ENCODE results near the gene SYNGR4.
A peak's percentile ranks its signal among the peaks of the same experiment; 100 is the strongest.

SYNGR4 gene

DNA sequence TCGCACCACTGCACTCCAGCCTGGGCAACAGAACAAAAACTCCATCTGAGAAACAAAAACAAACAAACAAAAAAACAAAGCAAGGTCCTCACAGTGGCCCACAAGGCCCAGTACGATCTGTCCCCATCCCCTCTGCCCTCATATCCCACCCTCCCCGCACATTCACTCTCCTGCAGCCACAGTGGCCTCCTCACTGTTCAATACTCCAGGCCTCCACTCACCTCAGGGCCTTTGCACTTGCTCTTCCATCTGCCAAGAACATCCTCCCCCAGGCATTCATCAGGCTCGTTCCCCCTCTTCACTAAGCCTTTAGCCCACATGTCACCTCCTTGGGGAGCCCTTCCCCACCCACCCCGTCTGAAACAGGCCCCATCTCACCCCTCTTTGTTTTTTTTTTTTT, 5.0 kb upstream of the SYNGR4 start:
- in situ Hi-C loops (cut with HindIII; ENCODE audit: low sequenced_read_pairs): no loop called here
- no peak overlapping the region for H3K4me3 ChIP-seq (ENCODE audit: low read depth, low read length)
- DNase-seq (ENCODE audit: low read depth, low spot score): no peak
- TF ChIP-seq, protein P1, sequence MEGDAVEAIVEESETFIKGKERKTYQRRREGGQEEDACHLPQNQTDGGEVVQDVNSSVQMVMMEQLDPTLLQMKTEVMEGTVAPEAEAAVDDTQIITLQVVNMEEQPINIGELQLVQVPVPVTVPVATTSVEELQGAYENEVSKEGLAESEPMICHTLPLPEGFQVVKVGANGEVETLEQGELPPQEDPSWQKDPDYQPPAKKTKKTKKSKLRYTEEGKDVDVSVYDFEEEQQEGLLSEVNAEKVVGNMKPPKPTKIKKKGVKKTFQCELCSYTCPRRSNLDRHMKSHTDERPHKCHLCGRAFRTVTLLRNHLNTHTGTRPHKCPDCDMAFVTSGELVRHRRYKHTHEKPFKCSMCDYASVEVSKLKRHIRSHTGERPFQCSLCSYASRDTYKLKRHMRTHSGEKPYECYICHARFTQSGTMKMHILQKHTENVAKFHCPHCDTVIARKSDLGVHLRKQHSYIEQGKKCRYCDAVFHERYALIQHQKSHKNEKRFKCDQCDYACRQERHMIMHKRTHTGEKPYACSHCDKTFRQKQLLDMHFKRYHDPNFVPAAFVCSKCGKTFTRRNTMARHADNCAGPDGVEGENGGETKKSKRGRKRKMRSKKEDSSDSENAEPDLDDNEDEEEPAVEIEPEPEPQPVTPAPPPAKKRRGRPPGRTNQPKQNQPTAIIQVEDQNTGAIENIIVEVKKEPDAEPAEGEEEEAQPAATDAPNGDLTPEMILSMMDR (IDR thresholded peaks at IDR 0.05; ENCODE audit: low read depth, low read length): no peak

DNA sequence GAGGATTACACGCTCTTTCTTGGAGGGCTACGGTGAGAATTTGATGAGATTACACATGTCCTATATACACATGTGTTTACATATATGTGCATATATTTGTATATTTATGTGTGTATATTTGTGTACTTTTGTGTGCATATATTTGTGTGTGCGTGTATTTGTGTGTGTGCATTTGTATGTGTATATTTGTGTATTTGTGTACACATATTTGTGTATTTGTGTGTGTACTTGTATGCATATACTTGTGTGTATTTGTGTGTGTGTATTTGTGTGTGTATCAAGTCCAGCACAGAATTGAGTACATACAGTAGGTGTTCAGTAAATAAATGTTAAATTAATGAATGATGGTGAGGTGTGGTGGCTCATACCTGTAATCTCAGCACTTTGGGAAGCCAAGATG, 2.3 kb upstream of the SYNGR4 start:
- in situ Hi-C loops (cut with HindIII; ENCODE audit: low sequenced_read_pairs): no loop called here
- DNase-seq (ENCODE audit: low read depth, low spot score): no peak
- TF ChIP-seq, protein P1 (IDR thresholded peaks at IDR 0.05; ENCODE audit: low read depth, low read length): no peak
- no peak overlapping the region for H3K4me3 ChIP-seq (ENCODE audit: low read depth, low read length)

DNA sequence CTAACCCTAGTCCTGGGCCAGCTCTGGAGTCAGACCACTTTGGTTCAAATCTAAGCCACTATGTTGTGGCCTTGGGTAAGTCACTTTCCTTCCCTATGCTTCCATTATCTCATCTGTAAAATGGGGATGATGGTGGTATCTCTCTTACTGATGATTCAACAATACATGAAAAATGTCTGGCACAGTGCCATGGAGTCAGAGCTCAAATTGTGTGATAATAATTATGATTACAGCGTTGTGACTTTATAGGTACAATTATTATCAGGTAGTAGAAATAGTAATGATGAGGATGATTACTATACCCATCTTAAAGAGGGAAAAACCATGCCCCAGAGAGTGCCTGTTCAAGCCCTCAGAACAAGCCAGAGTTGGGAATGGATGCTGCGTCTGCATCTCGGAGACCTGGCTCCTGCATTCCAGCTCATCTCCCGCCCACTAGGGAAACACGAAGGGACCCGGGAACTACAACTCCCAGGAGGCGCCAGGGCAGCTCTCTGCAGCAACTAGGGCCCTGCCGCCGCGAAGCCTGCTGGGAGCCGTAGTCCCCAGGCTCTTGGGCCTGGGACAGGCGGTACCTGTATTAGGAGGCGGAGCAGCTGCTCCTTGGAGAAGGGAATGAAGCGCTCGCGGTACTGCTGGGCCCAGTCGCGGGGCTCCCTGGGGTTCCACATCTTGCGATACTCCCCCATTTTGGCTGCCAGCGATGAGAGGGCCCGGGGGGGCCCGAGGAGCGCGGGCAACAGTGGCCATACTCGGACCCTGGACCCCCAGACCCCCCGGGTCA, 1.3 kb upstream of the SYNGR4 start:
- DNase-seq (ENCODE audit: low read depth, low spot score): peak; percentile 96
- in situ Hi-C loops (cut with HindIII; ENCODE audit: low sequenced_read_pairs): no loop called here
- TF ChIP-seq, protein P1 (IDR thresholded peaks at IDR 0.05; ENCODE audit: low read depth, low read length): no peak
- H3K4me3 ChIP-seq (ENCODE audit: low read depth, low read length): peak overlapping the region; percentile 65

DNA sequence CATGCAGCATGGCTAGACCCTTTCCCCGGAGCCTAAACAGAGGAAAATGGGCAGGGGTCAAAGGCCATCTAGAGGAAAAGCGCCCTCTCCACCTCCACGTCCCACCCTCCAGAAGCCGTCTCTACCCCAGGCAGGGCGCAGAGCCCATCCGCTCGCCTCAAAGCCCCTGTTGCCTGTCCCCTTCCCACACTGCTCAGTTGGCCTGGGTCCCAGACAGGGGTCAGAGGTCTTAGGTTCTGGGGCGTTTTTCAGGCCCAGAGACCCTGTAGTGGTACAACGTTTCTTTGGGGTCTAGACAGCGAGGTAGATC, 712 bp upstream of the SYNGR4 start:
- DNase-seq (ENCODE audit: low read depth, low spot score): no peak

DNA sequence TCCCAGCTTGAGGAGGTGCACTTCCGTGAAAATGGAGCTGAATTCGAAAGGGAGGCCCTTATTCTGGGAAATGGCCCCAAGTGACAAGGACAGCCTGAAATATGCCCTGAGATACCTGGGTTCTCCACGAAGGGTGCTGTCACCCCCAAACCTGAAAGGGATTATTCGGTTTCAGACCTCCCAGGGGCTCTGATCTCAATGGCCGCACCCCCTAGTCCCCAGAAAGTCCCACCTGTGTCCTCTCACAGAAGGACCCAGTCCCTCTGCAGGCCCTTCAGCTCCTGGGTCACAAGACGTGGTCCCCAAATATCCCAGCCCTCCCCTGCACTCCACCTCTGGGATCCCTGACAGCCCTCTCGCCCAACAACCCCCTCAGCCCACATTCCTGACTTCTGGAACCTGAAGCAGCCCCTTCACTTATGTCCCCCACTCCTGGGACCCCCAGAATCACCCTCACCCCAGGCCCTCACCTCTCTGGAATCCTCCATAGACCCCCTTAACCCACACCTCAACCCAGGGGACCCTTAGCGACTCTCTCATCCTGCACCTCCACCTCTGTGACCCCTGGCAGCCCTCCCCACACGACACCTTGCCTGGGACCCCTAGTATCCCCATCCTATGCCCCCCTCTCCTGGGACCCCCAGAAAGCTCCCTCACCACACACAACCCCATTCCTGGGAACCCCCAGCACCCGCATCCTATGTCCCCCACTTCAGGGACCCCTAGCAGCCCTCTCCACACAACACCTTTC, 606 bp downstream of the SYNGR4 start:
- no peak for DNase-seq (ENCODE audit: low read depth, low spot score)
- TF ChIP-seq, protein P1 (IDR thresholded peaks at IDR 0.05; ENCODE audit: low read depth, low read length): no peak
- H3K4me3 ChIP-seq (ENCODE audit: low read depth, low read length): no peak overlapping the region
- in situ Hi-C loops (cut with HindIII; ENCODE audit: low sequenced_read_pairs): no loop called here

More for the DNA sequence above, 712 bp upstream of the SYNGR4 start:
- in situ Hi-C loops (cut with HindIII; ENCODE audit: low sequenced_read_pairs): no loop called here
- H3K4me3 ChIP-seq (ENCODE audit: low read depth, low read length): peak overlapping the region; percentile 65
- TF ChIP-seq, protein P1 (IDR thresholded peaks at IDR 0.05; ENCODE audit: low read depth, low read length): no peak

DNA sequence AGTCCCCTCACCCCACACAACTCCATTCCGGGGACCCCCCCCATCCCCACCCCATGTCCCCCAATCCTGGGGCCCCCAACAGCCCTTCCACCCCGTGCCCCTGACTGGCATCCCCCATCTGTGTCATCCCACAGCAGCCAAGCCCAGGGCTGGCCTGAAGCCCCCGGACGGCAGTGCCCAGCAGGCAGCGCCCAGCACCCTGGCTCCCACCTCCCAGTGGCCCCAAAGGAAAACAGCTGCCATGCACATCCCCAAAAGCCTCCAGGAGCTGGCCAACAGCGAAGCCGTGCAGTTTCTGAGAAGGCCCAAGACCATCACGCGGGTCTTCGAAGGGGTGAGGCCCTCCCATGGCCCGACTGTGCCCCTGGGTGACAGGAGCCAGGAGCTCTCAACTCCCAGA, 1.4 kb downstream of the SYNGR4 start:
- DNase-seq (ENCODE audit: low read depth, low spot score): no peak
- TF ChIP-seq, protein P1 (IDR thresholded peaks at IDR 0.05; ENCODE audit: low read depth, low read length): no peak
- in situ Hi-C loops (cut with HindIII; ENCODE audit: low sequenced_read_pairs): no loop called here
- H3K4me3 ChIP-seq (ENCODE audit: low read depth, low read length): no peak overlapping the region

Data from astrocyte of the spinal cord (primary cell).